GM12891 (cell line): ENCODE measurements around the gene SHFL.
A peak's percentile ranks its signal among the peaks of the same experiment; 100 is the strongest.

ENCODE experiments used
- POLR2A ChIP-seq: IDR thresholded peaks from 2 replicates; pipeline ENCODE4 v1.6.1; 2011; ENCODE audit warnings: low read depth, low read length, control low read depth
- POLR2AphosphoS5 ChIP-seq: IDR thresholded peaks from 2 replicates; pipeline ENCODE4 v1.6.1; 2011; ENCODE audit warnings: low read depth, low read length, control low read depth
- TAF1 ChIP-seq: IDR thresholded peaks from 2 replicates; pipeline ENCODE4 v1.6.1; 2011; ENCODE audit warnings: low read depth, low read length, control low read depth

DNA sequence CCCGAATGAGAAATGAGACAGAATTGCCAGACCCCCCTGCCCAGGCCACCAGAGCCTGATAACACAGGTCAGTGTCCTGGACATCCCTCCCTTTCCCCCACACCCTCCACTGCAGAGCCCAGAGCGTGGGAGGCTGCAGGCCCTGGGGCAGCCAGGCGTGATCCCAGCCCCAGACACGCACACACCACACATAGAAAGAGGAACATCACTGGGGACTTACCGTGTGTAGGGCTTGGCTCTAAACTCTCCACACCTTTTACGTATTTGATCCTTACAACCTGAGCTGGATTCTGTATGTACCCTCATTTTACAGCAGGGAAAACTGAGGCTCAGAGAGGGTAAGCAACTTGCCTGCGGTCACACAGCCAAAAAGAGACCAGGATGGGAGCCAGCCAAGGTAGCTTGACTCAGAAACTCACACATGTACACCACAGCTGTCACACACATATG, 16.7 kb downstream of the SHFL start:
- TF ChIP-seq POLR2A (peak; percentile 43; the same call in 1 of the 2 replicates), TAF1 (peak; percentile 58; the same call in 1 of the 2 replicates), POLR2AphosphoS5 (peak; percentile 52)
